Measurements from ENCODE around the gene FAM43A.
A peak's percentile ranks its signal among the peaks of the same experiment; 100 is the strongest.

Gene FAM43A

GRCh38 chr3:194671900-194672808, 13.5 kb upstream of the FAM43A start, which contains the start of gene LSG1:
TSS of gene LSG1 (minus strand) at chr3:194672191. CDS start at chr3:194672162, 29 bp downstream.
- Mint-ChIP-seq H3K4me3 (peak within 1 kb of the TSS; percentile 97), H3K27me3 (ENCODE audit: low read depth) (peaks cover 20% of the 10 kb centered on the region), H3K27ac (peak within 1 kb of the TSS; percentile 100), H3K4me1 (peaks cover 10% of the 10 kb centered on the region), H3K9me3 (no peaks in the 10 kb centered on the region), H3K36me3 (ENCODE audit: low read depth) (peaks cover 13% of the 10 kb centered on the region)
- no peak for TF ChIP-seq CTCF (IDR thresholded peaks at IDR 0.05; ENCODE audit: unreplicated experiment in 3 of 3)

GRCh38 chr3:194672876-194673275, 12.8 kb upstream of the FAM43A start:
- Mint-ChIP-seq H3K4me1 (peaks cover 10% of the 10 kb centered on the region), H3K36me3 (ENCODE audit: low read depth) (peaks cover 10% of the 10 kb centered on the region), H3K4me3 (peak overlapping the region; percentile 97), H3K9me3 (no peaks in the 10 kb centered on the region), H3K27ac (peak overlapping the region; percentile 100), H3K27me3 (ENCODE audit: low read depth) (peaks cover 20% of the 10 kb centered on the region)
- no peak for TF ChIP-seq CTCF (IDR thresholded peaks at IDR 0.05; ENCODE audit: unreplicated experiment in 3 of 3)

GRCh38 chr3:194673761-194674160, 11.9 kb upstream of the FAM43A start:
- Mint-ChIP-seq H3K27ac (peak overlapping the region in 2 of 3 experiments; percentile 25 to 45), H3K4me3 (peak overlapping the region; percentile 51 to 70 (median 66)), H3K36me3 (ENCODE audit: low read depth) (peaks cover 5% of the 10 kb centered on the region), H3K4me1 (peaks cover 10% of the 10 kb centered on the region), H3K27me3 (ENCODE audit: low read depth) (peaks cover 20% of the 10 kb centered on the region), H3K9me3 (no peaks in the 10 kb centered on the region)
- TF ChIP-seq CTCF (IDR thresholded peaks at IDR 0.05; ENCODE audit: unreplicated experiment in 3 of 3) = no peak

GRCh38 chr3:194675081-194675640, 10.5 kb upstream of the FAM43A start:
- H3K4me3 Mint-ChIP-seq = peak overlapping the region in 2 of 3 experiments; percentile 1 to 45
- H3K9me3 Mint-ChIP-seq = no peaks in the 10 kb centered on the region
- TF ChIP-seq CTCF (IDR thresholded peaks at IDR 0.05; ENCODE audit: unreplicated experiment in 3 of 3) = no peak
- peak overlapping the region in 2 of 3 experiments; percentile 22 to 26 for H3K27ac Mint-ChIP-seq
- peaks cover 20% of the 10 kb centered on the region for H3K27me3 Mint-ChIP-seq (ENCODE audit: low read depth)
- no peaks in the 10 kb centered on the region for H3K36me3 Mint-ChIP-seq (ENCODE audit: low read depth)
- peaks cover 10% of the 10 kb centered on the region for H3K4me1 Mint-ChIP-seq

- Mint-ChIP-seq H3K36me3 (ENCODE audit: low read depth) (no peaks in the 10 kb centered on the region), H3K4me3 (peak overlapping the region in 1 of 3 experiments; percentile 45), H3K4me1 (peaks cover 10% of the 10 kb centered on the region), H3K9me3 (no peaks in the 10 kb centered on the region), H3K27me3 (ENCODE audit: low read depth) (peaks cover 20% of the 10 kb centered on the region), H3K27ac (peak overlapping the region in 2 of 3 experiments; percentile 22 to 26)
- TF ChIP-seq CTCF (IDR thresholded peaks at IDR 0.05; ENCODE audit: unreplicated experiment in 3 of 3) = no peak
Measured at GRCh38 chr3:194675680-194676079, 10.0 kb upstream of the FAM43A start.
